Esophagus squamous epithelium (tissue), 4 donors: ENCODE data around the gene SLC25A47.

Experiments used
- CTCF ChIP-seq, 6 experiments: fragments of 450-650 bp in 4 of 6; fragments of 200-600 bp in 2 of 6; sonication (generic) in 2 of 6; IDR thresholded peaks; one replicate each; pipeline ENCODE4 v1.5.1; 2016 to 2019; ENCODE audit warnings: antibody characterized with exemption in 6 of 6, mild to moderate bottlenecking in 4 of 6, moderate library complexity in 4 of 6
- POLR2A ChIP-seq, 4 donors: fragments of 450-650 bp; IDR thresholded peaks; one replicate each; pipeline ENCODE4 v1.6.1; 2017; ENCODE audit warnings: antibody characterized with exemption in 4 of 4, mild to moderate bottlenecking in 4 of 4, moderate library complexity in 3 of 4

GRCh38 chr14:100285913-100286400 is 37.2 kb upstream of the SLC25A47 start:
- no peak for TF ChIP-seq POLR2A (IDR thresholded peaks at IDR 0.05)
- TF ChIP-seq CTCF (IDR thresholded peaks at IDR 0.05) = no peak
